ENCODE measurements around the gene MTIF3. TPM values are rescaled to one million over a fixed set of nuclear protein-coding genes. Genes with fewer than 3 reads are reported as not detected.

MTIF3 gene
- polyA plus RNA-seq, 1 of the 3 experiments (the other 2 are of a cell fraction), result 29.5 TPM

- ChIA-PET CTCF (no interaction called here), POLR2A (no interaction called here)
- no peak for TF ChIP-seq RAD21 (IDR thresholded peaks at IDR 0.05; ENCODE audit: low read length)
- TF ChIP-seq SIN3A (IDR thresholded peaks at IDR 0.05; ENCODE audit: borderline replicate concordance, low read depth, low read length), result no peak
- TF ChIP-seq USF1 (IDR thresholded peaks at IDR 0.05; ENCODE audit: borderline replicate concordance, low read depth), result no peak
- TF ChIP-seq POLR2AphosphoS5 (IDR thresholded peaks at IDR 0.05; ENCODE audit: low read depth, low read length), result no peak
- no peak for TF ChIP-seq EP300 (IDR thresholded peaks at IDR 0.05; ENCODE audit: borderline replicate concordance in 1 of 2, low read depth in 1 of 2, low read length in 1 of 2)
- no peak for TF ChIP-seq USF2 (IDR thresholded peaks at IDR 0.05; ENCODE audit: borderline replicate concordance, low read depth, low read length)
- no peak for TF ChIP-seq NFIC (IDR thresholded peaks at IDR 0.05; ENCODE audit: borderline replicate concordance)
- Histone ChIP-seq H2AFZ (ENCODE audit: low read depth) (peak overlapping the region; percentile 95), H3K9me3 (no peaks in the 10 kb centered on the region), H3K4me2 (peak overlapping the region; percentile 78), H3K9me2 (no peaks in the 10 kb centered on the region), H3K9ac (peak overlapping the region; percentile 79), H3K4me3 (ENCODE audit: low read depth in 2 of 2, low read length in 1 of 2) (peak overlapping the region; percentile 81 to 96), H3K79me2 (ENCODE audit: insufficient read depth) (peaks cover 51% of the 10 kb centered on the region), H3K27me3 (ENCODE audit: insufficient read depth) (no peaks in the 10 kb centered on the region), H4K20me1 (ENCODE audit: insufficient read depth) (no peaks in the 10 kb centered on the region), H3K4me1 (ENCODE audit: control insufficient read depth in 1 of 2, insufficient read depth in 2 of 2, low read depth in 1 of 2, low read length in 1 of 2) (peaks cover 0 to 10% of the 10 kb centered on the region in 2 experiments; a peak in 2 of 4 replicates), H3F3A (replicated peaks; ENCODE audit: insufficient read depth) (peaks cover 11% of the 10 kb centered on the region), H3K36me3 (replicated peaks in 1 of 2; ENCODE audit: control insufficient read depth in 1 of 2, insufficient read depth in 2 of 2, low read length in 1 of 2) (peaks cover 2 to 9% of the 10 kb centered on the region in 2 experiments), H3K27ac (ENCODE audit: low read depth in 2 of 2, low read length in 1 of 2) (peak overlapping the region; percentile 92 to 99)
- DNase-seq, result peak; percentile 30
- 24% methylated on average over 15 of the region's 15 CpGs for WGBS (ENCODE audit: low lambda C conversion rate)
These were observed 1.2 kb downstream of the MTIF3 start for GRCh38 chr13:27449081-27449603.

- Histone ChIP-seq H3K27me3 (ENCODE audit: insufficient read depth) (no peaks in the 10 kb centered on the region), H3F3A (replicated peaks; ENCODE audit: insufficient read depth) (peaks cover 11% of the 10 kb centered on the region), H4K20me1 (ENCODE audit: insufficient read depth) (no peaks in the 10 kb centered on the region), H3K9me3 (no peaks in the 10 kb centered on the region), H3K9ac (no peak overlapping the region), H2AFZ (ENCODE audit: low read depth) (no peak overlapping the region), H3K4me3 (ENCODE audit: low read depth in 2 of 2, low read length in 1 of 2) (no peak overlapping the region), H3K9me2 (no peaks in the 10 kb centered on the region), H3K27ac (ENCODE audit: low read depth in 2 of 2, low read length in 1 of 2) (no peak overlapping the region; a peak in 1 of 4 replicates), H3K79me2 (ENCODE audit: insufficient read depth) (peaks cover 54% of the 10 kb centered on the region), H3K4me1 (ENCODE audit: control insufficient read depth in 1 of 2, insufficient read depth in 2 of 2, low read depth in 1 of 2, low read length in 1 of 2) (peaks cover 0 to 10% of the 10 kb centered on the region in 2 experiments; a peak in 2 of 4 replicates), H3K4me2 (peak overlapping the region; percentile 78), H3K36me3 (replicated peaks in 1 of 2; ENCODE audit: control insufficient read depth in 1 of 2, insufficient read depth in 2 of 2, low read length in 1 of 2) (peaks cover 2 to 9% of the 10 kb centered on the region in 2 experiments)
- ChIA-PET CTCF (no interaction called here), POLR2A (interaction anchor here (0.6 kb wide), 1 partner anchor 39 kb away, joined by 3 read pairs; no protein-coding TSS in a partner anchor)
- TF ChIP-seq NRF1 (IDR thresholded peaks at IDR 0.05; ENCODE audit: low read depth, low read length) (no peak), RAD21 (IDR thresholded peaks at IDR 0.05; ENCODE audit: low read length) (no peak), TCF12 (IDR thresholded peaks at IDR 0.05) (no peak)
- 97% methylated on average over 4 of the region's 4 CpGs for WGBS (ENCODE audit: low lambda C conversion rate)
- DNase-seq, result no peak
These were observed 2.1 kb downstream of the MTIF3 start for GRCh38 chr13:27448308-27448707.
